H7 (cell line): Measurements from ENCODE around the gene PHAX. TPM values are rescaled to one million over a fixed set of nuclear protein-coding genes. Genes with fewer than 3 reads are reported as not detected.
"Not testable (repeated sequence)": the region's sequence is repeated elsewhere in the genome, so short reads cannot be mapped to it uniquely, and the experiment has no call there.

ENCODE experiments used
- DNase-seq: peaks from one replicate; pipeline ENCODE4 v3.0.0; 2012
- H3K27me3 ChIP-seq: 2 replicates; pipeline ENCODE4 v1.6.0; 2011; ENCODE audit warnings: mild to moderate bottlenecking, low read length; ENCODE audit not compliant: control insufficient read depth, insufficient read depth
- H3K36me3 ChIP-seq: replicated peaks from 2 replicates; pipeline ENCODE4 v1.5.1; 2011; ENCODE audit warnings: low read length; ENCODE audit not compliant: control insufficient read depth, insufficient read depth
- H3K4me3 ChIP-seq: 2 replicates; pipeline ENCODE4 v1.5.1; 2011; ENCODE audit warnings: low read depth, mild to moderate bottlenecking, control low read depth, low read length, moderate library complexity; ENCODE audit not compliant: insufficient read depth
- total RNA-seq: library from RNA; depleted of rRNA; stranded (reverse); fragments of >200 nt; shearing (Covaris generic); gene quantifications from 2 replicates; pipeline ENCODE4 v1.2.3, GENCODE V29; 2014; rRNA removed

PHAX gene
- 26.2 and 43.1 TPM in 2 replicates for total RNA-seq

DNA sequence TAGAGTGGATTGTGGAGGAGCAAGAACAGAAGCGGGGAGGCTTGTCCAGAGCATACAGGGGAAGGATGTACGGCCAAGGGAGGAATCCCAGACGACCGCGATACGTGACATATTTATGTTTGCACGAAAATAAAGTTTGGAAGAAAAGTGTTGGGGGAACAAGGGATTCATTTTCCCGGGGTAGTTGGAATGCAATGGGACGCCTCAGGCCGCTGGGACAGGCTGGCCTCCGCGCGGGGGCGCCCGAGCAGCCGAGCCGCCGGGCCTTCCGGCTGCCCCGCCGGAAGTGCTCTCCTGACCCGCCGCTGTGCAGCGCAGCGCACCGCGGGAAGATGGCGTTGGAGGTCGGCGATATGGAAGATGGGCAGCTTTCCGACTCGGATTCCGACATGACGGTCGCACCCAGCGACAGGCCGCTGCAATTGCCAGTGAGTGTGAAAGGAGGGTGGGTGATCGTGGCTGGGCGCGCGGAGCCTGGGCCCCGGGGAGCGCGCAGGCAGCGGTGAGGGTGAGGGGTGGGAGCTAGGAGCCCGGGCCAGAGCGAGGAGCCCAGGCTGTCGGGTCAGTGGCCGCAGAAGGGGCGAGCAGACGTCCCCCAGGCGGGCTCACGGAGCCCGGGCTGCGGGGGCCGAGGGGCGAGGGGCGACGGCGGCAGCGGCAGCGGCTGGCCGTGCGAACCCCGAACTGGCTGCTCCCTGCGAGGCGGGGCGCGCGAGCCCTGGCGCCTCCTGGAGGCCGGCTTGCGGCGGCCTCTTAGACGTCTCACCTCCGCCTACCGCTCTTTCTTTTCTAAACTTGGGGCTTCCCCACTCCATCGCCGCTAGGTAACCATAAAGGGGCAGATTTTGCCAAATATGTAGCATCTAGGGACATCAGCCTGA, at the start of gene PHAX:
Gene PHAX, plus strand, starts transcription at position 317 of the 881 bp plus-strand sequence. Its CDS starts 16 bp downstream, at position 333.
- Histone ChIP-seq H3K27me3 (no peaks in the 10 kb centered on the region), H3K36me3 (peaks cover 9% of the 10 kb centered on the region), H3K4me3 (peak within 1 kb of the TSS; percentile 91)
- peak; percentile 93 for DNase-seq

DNA sequence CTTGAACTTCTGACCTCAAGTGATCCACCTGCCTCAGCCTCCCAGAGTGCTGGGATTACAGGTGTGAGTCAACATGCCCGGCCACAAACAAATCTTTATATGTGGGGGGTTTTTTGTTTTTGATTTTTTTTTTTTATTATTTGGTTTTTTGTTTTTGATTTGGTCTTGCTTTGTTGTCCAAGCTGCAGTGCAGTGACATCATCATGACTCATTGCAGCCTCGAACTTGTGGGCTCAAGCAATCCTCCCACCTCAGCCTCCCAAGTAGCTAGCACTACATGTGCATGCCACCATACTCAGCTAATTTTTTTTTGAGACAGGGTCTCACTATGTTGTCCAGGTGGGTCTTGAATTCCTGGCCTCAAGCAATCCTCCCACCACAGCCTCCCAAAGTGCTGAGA, 48.1 kb upstream of the PHAX start:
- Histone ChIP-seq H3K4me3 (no peak overlapping the region), H3K36me3 (peaks cover 53% of the 10 kb centered on the region), H3K27me3 (no peaks in the 10 kb centered on the region)
- DNase-seq: no peak

- H3K4me3 ChIP-seq, DNase-seq, H3K27me3 ChIP-seq: not testable (repeated sequence)
- H3K36me3 ChIP-seq: peaks cover 47% of the 10 kb centered on the region
Measured at GRCh38 chr5:126555101-126555500, 45.6 kb upstream of the PHAX start.

- DNase-seq: no peak
- peaks cover 23% of the 10 kb centered on the region for H3K36me3 ChIP-seq
- H3K27me3 ChIP-seq: no peaks in the 10 kb centered on the region
- no peak overlapping the region for H3K4me3 ChIP-seq
Measured at GRCh38 chr5:126561908-126562307, 38.8 kb upstream of the PHAX start.

- H3K36me3 ChIP-seq: peaks cover 23% of the 10 kb centered on the region
- no peak for DNase-seq
- no peak overlapping the region for H3K4me3 ChIP-seq
- no peaks in the 10 kb centered on the region for H3K27me3 ChIP-seq
Measured at GRCh38 chr5:126562823-126563222, 37.9 kb upstream of the PHAX start.

- Histone ChIP-seq H3K27me3 (no peaks in the 10 kb centered on the region), H3K4me3 (no peak overlapping the region), H3K36me3 (peaks cover 21% of the 10 kb centered on the region)
- DNase-seq: no peak
Measured at GRCh38 chr5:126568206-126568755, 32.5 kb upstream of the PHAX start.

DNA sequence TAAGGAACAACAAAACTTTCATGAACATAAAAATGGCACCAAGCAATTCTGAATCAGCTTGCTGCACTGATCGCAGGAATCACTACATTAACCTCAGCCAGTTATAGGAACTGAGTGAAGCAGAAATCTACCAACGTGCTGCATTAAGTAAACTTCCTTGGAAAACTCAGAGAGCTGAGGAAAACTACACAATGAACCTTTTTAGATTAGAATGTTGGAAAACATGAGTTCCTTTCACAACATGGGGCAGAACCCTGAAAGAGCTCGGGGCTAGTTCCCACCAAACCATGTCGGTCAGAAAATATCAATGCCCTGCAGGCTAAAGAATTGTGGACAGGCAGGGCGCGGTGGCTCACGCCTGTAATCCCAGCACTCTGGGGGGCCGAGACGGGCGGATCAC, 25.1 kb upstream of the PHAX start:
- DNase-seq: no peak
- Histone ChIP-seq H3K27me3 (no peaks in the 10 kb centered on the region), H3K36me3 (peaks cover 38% of the 10 kb centered on the region), H3K4me3 (no peak overlapping the region)

- Histone ChIP-seq H3K4me3 (no peak overlapping the region), H3K27me3 (no peaks in the 10 kb centered on the region), H3K36me3 (peaks cover 40% of the 10 kb centered on the region)
- no peak for DNase-seq
Measured at GRCh38 chr5:126576974-126577373, 23.8 kb upstream of the PHAX start.

DNA sequence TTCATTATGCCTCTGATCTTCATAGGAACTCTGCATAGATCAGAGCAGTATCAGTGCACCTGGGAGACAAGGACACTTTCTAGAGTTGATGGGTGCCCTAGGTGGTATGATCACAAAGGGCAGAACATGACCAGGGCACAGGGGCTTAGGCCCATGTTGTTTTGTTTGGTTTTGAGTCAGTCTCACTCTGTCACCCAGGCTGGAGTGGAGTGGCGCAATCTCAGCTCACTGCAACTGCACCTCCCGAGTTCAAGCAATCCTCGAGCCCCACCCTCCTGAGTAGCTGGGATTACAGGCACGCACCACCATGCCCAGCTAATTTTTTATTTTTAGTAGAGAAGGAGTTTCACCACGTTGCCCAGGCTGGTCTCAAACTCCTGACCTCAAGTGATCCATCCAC, 23.3 kb upstream of the PHAX start:
- Histone ChIP-seq H3K36me3 (peaks cover 40% of the 10 kb centered on the region), H3K4me3 (no peak overlapping the region), H3K27me3 (no peaks in the 10 kb centered on the region)
- no peak for DNase-seq

- Histone ChIP-seq H3K27me3 (no peaks in the 10 kb centered on the region), H3K36me3 (peaks cover 41% of the 10 kb centered on the region), H3K4me3 (no peak overlapping the region)
- DNase-seq: no peak
Measured at GRCh38 chr5:126579716-126580115, 21.0 kb upstream of the PHAX start.

DNA sequence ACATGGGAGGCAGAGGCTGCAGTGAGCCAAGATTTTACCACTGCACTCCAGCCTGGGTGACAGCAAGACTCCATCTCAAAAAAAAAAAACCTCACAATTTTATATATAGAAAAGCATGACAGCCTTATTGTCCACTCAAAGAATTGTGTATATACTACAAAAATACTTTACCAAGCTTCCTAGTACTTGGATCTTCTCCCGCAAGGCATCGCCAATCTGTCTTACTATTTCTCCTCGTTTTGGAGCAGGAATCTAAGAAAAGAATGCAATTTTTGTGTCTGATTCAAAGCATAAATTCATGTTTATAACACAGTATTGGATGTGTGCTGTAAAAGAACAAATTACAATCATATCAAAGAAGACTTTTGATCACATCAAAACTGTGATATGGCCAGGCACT, 17.0 kb upstream of the PHAX start:
- no peaks in the 10 kb centered on the region for H3K27me3 ChIP-seq
- H3K36me3 ChIP-seq: peaks cover 32% of the 10 kb centered on the region
- no peak for DNase-seq
- no peak overlapping the region for H3K4me3 ChIP-seq

GRCh38 chr5:126587551-126588390, 13.0 kb upstream of the PHAX start:
- Histone ChIP-seq H3K4me3 (no peak overlapping the region), H3K27me3 (no peaks in the 10 kb centered on the region), H3K36me3 (peaks cover 32% of the 10 kb centered on the region)
- DNase-seq: no peak

- Histone ChIP-seq H3K4me3 (no peak overlapping the region), H3K27me3 (no peaks in the 10 kb centered on the region), H3K36me3 (peaks cover 31% of the 10 kb centered on the region)
- DNase-seq: no peak
Measured at GRCh38 chr5:126589536-126590297, 11.0 kb upstream of the PHAX start.

- peak; percentile 77 for DNase-seq
- Histone ChIP-seq H3K4me3 (no peak overlapping the region), H3K27me3 (no peaks in the 10 kb centered on the region), H3K36me3 (peaks cover 24% of the 10 kb centered on the region)
Measured at GRCh38 chr5:126591549-126591948, 9.2 kb upstream of the PHAX start.
